Uterus (tissue), 4 donors: ENCODE data around the gene TMEM201. TPM values are rescaled to one million over a fixed set of nuclear protein-coding genes. Genes with fewer than 3 reads are reported as not detected.
"Not testable (repeated sequence)": the region's sequence is repeated elsewhere in the genome, so short reads cannot be mapped to it uniquely, and the experiment has no call there.

Source experiments
- DNase-seq, 2 donors: peaks; one replicate each; pipeline ENCODE4 v3.0.0-alpha.2; 2019 to 2020
- H3K27ac ChIP-seq, 2 donors: fragments of 200-600 bp; sonication (generic); 1 replicate in 1 of 2; 2 replicates in 1 of 2; pipeline ENCODE4 v1.5.1; 2016 to 2018
- H3K27me3 ChIP-seq, 2 donors: fragments of 200-600 bp; sonication (generic); one replicate each; pipeline ENCODE4 v1.5.1; 2018 to 2019; ENCODE audit warnings: control low read depth in 1 of 2
- H3K36me3 ChIP-seq, 2 donors: fragments of 200-600 bp; sonication (generic); one replicate each; pipeline ENCODE4 v1.5.1; 2019; ENCODE audit warnings: control low read depth in 1 of 2
- H3K4me1 ChIP-seq, 2 donors: fragments of 200-600 bp; sonication (generic); one replicate each; pipeline ENCODE4 v1.5.1; 2018 to 2019; ENCODE audit warnings: control low read depth in 1 of 2
- H3K4me3 ChIP-seq, 2 donors: fragments of 200-600 bp; sonication (generic); 1 replicate in 1 of 2; 2 replicates in 1 of 2; pipeline ENCODE4 v1.5.1; 2018 to 2019; ENCODE audit warnings: mild to moderate bottlenecking in 1 of 2
- H3K9me3 ChIP-seq, 2 donors: fragments of 200-600 bp; sonication (generic); one replicate each; pipeline ENCODE4 v1.5.1; 2019; ENCODE audit warnings: control low read depth in 1 of 2
- POLR2A ChIP-seq, 2 donors: fragments of 450-650 bp; IDR thresholded peaks; one replicate each; pipeline ENCODE4 v1.6.1; 2016; ENCODE audit warnings: antibody characterized with exemption in 2 of 2, mild to moderate bottlenecking in 1 of 2, moderate library complexity in 1 of 2
- intact Hi-C: fragments of 100-400 bp; cut with DNase I; formaldehyde crosslinking; loops from one replicate; pipeline ENCODE4 v1.15.1; 2023; ENCODE audit warnings: low total_unique reads
- total RNA-seq, 4 donors: library from RNA; depleted of rRNA in 3 of 4; stranded (reverse); fragments of >200 nt in 3 of 4; gene quantifications; one replicate each; pipeline versions ENCODE4 v1.1.0 to v1.2.4, GENCODE V29; 2014 to 2023
- TF ChIP-seq, protein P1 (sequence below), 4 experiments: fragments of 200-600 bp in 2 of 4; fragments of 450-650 bp in 2 of 4; sonication (generic) in 2 of 4; IDR thresholded peaks; one replicate each; pipeline ENCODE4 v1.5.1; 2016 to 2019; ENCODE audit warnings: antibody characterized with exemption in 4 of 4, mild to moderate bottlenecking in 2 of 4, moderate library complexity in 1 of 4
- donor health status: DM: yes; HTN: yes; CAD: no.

The TMEM201 gene
- total RNA-seq, 4 donors from 2014 or later, result 0.29 to 20.2 (median 4.0) TPM

GRCh38 chr1:9557624-9558023 is 31.1 kb upstream of the TMEM201 start:
- Histone ChIP-seq H3K27ac (no peak overlapping the region), H3K36me3 (no peaks in the 10 kb centered on the region), H3K9me3 (no peaks in the 10 kb centered on the region), H3K4me3 (no peak overlapping the region), H3K27me3 (no peaks in the 10 kb centered on the region), H3K4me1 (no peaks in the 10 kb centered on the region)
- no peak for TF ChIP-seq POLR2A (IDR thresholded peaks at IDR 0.05)
- TF ChIP-seq, protein P1, sequence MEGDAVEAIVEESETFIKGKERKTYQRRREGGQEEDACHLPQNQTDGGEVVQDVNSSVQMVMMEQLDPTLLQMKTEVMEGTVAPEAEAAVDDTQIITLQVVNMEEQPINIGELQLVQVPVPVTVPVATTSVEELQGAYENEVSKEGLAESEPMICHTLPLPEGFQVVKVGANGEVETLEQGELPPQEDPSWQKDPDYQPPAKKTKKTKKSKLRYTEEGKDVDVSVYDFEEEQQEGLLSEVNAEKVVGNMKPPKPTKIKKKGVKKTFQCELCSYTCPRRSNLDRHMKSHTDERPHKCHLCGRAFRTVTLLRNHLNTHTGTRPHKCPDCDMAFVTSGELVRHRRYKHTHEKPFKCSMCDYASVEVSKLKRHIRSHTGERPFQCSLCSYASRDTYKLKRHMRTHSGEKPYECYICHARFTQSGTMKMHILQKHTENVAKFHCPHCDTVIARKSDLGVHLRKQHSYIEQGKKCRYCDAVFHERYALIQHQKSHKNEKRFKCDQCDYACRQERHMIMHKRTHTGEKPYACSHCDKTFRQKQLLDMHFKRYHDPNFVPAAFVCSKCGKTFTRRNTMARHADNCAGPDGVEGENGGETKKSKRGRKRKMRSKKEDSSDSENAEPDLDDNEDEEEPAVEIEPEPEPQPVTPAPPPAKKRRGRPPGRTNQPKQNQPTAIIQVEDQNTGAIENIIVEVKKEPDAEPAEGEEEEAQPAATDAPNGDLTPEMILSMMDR (IDR thresholded peaks at IDR 0.05), result no peak
- intact Hi-C loops, result no loop called here
- DNase-seq, result no peak

GRCh38 chr1:9558271-9558945 is 30.3 kb upstream of the TMEM201 start:
- Histone ChIP-seq H3K4me1 (no peaks in the 10 kb centered on the region), H3K27me3 (no peaks in the 10 kb centered on the region), H3K36me3 (no peaks in the 10 kb centered on the region), H3K4me3 (no peak overlapping the region), H3K27ac (no peak overlapping the region), H3K9me3 (no peaks in the 10 kb centered on the region)
- TF ChIP-seq POLR2A (IDR thresholded peaks at IDR 0.05), result no peak
- TF ChIP-seq, protein P1 (IDR thresholded peaks at IDR 0.05), result no peak
- intact Hi-C loops, result no loop called here
- no peak for DNase-seq

DNA sequence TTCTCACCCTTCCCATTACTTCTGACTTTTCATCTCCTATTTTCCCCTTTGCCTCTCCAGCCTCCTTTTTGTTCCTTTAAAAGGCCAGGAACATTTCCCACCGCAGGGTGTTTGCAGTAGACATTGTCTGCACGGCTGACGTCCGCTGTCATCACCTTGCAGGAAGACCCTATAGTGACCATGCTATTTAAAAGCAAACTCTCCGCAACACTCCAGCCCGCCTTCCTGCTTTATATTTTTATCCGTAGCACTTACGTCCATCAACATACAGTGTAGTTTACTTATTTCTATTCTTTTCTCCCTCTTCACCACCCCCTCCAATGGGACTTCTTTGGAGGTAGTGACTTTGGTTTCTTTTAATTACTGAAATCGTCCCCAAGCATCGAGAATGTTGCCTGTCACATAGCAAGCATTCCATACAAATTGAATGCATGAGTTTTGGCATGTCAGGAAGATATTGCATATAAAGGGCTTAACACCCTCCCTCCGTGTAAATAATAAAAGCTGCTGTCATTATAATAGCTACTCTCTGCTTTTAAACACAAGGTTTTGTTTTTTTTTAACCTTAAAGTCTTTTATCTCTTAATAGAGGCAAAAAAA is 29.7 kb upstream of the TMEM201 start:
- no peak for DNase-seq
- H3K4me1 ChIP-seq, result no peaks in the 10 kb centered on the region
- no peaks in the 10 kb centered on the region for H3K9me3 ChIP-seq
- H3K27ac ChIP-seq, result no peak overlapping the region
- H3K27me3 ChIP-seq, result no peaks in the 10 kb centered on the region
- no peak for TF ChIP-seq POLR2A (IDR thresholded peaks at IDR 0.05)
- intact Hi-C loops, result no loop called here
- no peak overlapping the region for H3K4me3 ChIP-seq
- H3K36me3 ChIP-seq, result no peaks in the 10 kb centered on the region

GRCh38 chr1:9559673-9560072 is 29.0 kb upstream of the TMEM201 start:
- Histone ChIP-seq H3K4me3 (no peak overlapping the region), H3K27me3 (no peaks in the 10 kb centered on the region), H3K4me1 (no peaks in the 10 kb centered on the region), H3K27ac (no peak overlapping the region), H3K36me3 (no peaks in the 10 kb centered on the region), H3K9me3 (no peaks in the 10 kb centered on the region)
- DNase-seq, result no peak
- intact Hi-C loops, result no loop called here
- TF ChIP-seq, protein P1 (IDR thresholded peaks at IDR 0.05), result no peak
- no peak for TF ChIP-seq POLR2A (IDR thresholded peaks at IDR 0.05)

- peak overlapping the region in 1 of 2 donors; percentile 69 for H3K27ac ChIP-seq
- DNase-seq, H3K4me1 ChIP-seq, H3K9me3 ChIP-seq, H3K36me3 ChIP-seq, H3K4me3 ChIP-seq, intact Hi-C loops, H3K27me3 ChIP-seq: not testable (repeated sequence)
Observed at GRCh38 chr1:9560090-9560489, 28.6 kb upstream of the TMEM201 start.

DNA sequence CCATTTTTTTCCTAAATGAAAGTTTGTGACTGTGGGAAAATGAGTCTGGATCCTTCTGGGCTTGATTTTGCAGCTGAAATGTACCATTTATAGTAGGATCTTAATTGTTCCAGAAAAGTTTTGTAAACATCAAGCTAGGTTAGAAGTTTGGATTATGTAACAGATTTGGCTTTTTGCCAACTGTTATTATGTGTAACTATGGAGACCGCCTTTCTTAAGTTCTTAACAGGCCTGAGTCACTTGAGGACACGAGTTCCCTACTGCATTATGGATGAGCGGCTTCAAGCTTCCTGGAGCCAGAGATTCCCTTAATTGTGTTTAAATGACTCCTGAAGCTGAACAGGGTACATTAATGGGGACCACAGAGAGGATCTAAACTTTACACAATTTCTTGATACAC is 27.3 kb upstream of the TMEM201 start:
- Histone ChIP-seq H3K9me3 (no peaks in the 10 kb centered on the region), H3K4me1 (no peaks in the 10 kb centered on the region), H3K27ac (peak overlapping the region in 1 of 2 donors; percentile 69), H3K36me3 (no peaks in the 10 kb centered on the region), H3K27me3 (no peaks in the 10 kb centered on the region), H3K4me3 (no peak overlapping the region)
- intact Hi-C loops, result no loop called here
- TF ChIP-seq, protein P1 (IDR thresholded peaks at IDR 0.05), result no peak
- no peak for TF ChIP-seq POLR2A (IDR thresholded peaks at IDR 0.05)
- peak in 1 of 2 donors; percentile 23 for DNase-seq
